GM18909 (cell line): Measurements from ENCODE around the gene DERL3.

Experiments
- ATAC-seq: cut with Tn5 transposase; IDR thresholded peaks from one replicate; pipeline ENCODE4 v1.9.1; 2021; ENCODE audit warnings: mild to moderate bottlenecking; ENCODE audit not compliant: unreplicated experiment, poor library complexity

Gene DERL3

DNA sequence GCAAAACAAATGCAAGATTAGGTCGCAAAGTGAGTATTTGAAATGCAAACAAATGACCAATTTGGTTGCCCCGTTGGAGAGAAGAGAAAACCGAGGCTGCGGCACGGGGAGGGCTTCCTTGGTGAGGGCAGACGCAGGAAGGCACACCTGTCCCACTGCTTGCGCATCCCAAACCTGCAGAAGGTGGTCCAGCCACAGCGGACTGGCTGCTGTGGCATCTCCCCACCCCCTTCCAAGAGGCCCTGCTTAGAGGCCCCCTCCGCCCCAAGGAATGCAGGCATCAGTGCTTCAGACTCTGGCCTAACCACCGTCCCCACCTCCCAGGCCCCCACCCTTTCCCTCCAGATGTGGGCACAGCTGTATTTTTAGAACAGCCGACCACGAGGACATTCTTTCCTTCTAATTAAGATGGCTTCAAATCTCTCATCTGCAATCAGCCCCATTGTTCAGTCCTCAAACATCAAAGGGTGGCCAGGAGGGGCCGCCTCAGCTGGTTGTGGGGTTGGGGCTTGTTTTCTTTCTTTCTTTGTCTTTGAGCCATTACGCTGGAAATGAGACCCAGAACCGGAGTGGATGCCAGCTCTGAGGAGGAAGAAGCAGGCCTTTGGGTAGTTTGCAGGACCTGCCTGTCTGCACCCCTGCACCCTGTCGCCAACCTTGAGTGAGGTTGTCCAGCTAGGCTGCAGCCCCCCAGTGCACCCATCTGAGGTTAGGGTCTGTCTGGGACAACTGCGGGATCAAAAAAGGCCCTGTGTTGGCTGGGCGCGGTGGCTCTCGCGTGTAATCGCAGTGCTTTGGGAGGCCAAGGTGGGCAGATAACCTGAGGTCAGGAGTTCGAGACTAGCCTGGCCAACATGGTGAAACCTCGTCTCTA is 9.4 kb upstream of the DERL3 start:
- ATAC-seq, result no peak

- ATAC-seq, result no peak
Measured at GRCh38 chr22:23847310-23847920, 8.6 kb upstream of the DERL3 start.

GRCh38 chr22:23846081-23846469 is 7.3 kb upstream of the DERL3 start:
- ATAC-seq, result no peak

DNA sequence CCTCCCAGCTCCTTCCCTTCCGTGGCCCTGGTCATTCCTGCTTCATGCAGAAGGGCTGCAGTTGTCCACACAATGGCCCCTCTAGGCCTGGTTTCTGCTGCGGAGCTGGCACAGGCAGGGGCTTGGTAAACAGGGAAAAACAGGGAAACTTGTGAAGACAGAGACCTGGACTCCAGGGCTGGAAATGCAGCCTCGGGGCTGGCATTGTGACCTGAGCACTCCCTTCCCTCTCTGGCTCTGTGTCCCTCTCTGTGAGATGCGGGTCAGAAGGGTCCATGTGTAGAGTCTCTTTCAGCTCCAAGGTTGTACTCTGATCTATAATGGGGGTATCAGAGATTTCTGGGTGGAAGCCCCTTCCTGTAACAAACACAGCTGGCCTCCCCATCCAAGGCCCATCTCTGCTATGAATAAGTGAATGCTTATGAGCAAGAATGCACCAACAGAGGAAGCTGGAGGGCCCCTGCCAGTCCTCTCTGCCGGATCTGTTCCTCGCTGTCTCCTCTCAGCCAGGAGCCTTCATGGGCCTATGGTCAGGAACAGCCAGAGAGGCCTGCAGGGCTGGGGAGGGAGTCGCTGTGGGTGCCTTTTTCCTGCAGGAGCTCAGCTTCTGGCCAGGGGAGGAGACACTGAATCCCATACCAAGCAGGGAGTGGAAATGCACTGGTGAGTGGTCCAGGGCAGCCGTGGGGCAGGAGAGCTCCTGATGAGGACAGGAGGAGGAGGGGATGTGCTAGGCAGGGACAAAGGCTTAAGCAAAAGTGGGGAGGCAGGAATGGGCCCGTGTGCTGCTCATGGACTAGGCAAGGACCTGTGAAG is 6.7 kb upstream of the DERL3 start:
- no peak for ATAC-seq

DNA sequence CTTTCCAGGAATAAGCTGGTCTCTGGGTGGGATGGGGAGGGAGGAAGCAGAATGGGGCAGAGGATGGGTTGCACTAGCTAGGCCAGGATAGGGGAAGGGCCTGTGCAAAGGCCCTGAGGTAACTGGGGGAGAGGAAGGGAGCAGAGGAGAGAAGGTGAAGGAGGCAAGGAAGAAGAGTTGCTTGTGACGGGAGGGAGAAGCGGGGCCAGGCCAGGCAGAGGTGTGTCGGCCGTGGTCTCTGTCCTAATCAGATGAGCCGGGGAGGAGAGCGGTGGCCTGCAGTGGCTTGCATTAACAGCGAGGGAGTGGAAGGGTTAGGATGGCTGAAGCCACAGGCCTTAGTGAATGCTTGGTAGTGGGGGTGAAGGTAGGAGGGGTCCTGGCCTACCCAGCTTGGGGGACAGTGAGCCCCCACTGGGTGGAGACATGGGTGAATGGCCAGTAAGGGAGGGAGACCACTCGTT is 6.0 kb upstream of the DERL3 start:
- no peak for ATAC-seq

DNA sequence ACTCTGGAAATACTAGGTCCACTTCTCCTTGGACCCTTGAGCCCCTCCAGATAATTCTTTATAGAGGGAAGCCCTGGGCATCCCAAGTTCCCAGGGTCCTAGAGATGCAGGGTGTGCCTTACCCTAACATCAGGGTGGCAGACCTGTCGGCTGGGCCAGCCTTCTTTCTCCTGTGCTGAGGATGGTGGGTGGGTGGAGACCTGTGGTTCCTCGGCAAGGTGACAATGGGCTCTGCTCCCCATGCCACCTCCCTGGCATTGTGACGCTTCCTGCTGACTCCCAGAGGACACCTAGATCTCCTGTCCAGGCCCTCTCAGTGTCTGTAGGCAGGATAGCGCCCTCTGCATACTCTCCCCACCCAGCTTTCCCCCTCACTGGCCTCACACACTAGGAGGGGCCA is 3.8 kb upstream of the DERL3 start:
- ATAC-seq, result no peak

- no peak for ATAC-seq
Measured at GRCh38 chr22:23841736-23842445, 3.1 kb upstream of the DERL3 start.

- ATAC-seq, result no peak
Measured at GRCh38 chr22:23841292-23841691, 2.5 kb upstream of the DERL3 start.

- no peak for ATAC-seq
Measured at GRCh38 chr22:23840026-23840425, 1.2 kb upstream of the DERL3 start.

GRCh38 chr22:23837911-23838680 is 710 bp downstream of the DERL3 start:
- peak; percentile 4 for ATAC-seq

- no peak for ATAC-seq
Measured at GRCh38 chr22:23837496-23837859, 1.3 kb downstream of the DERL3 start.

- ATAC-seq, result no peak
Measured at GRCh38 chr22:23836692-23837495, 1.9 kb downstream of the DERL3 start.

- no peak for ATAC-seq
Measured at GRCh38 chr22:23836281-23836680, 2.5 kb downstream of the DERL3 start.

- no peak for ATAC-seq
Measured at GRCh38 chr22:23835484-23836144, 3.2 kb downstream of the DERL3 start.

DNA sequence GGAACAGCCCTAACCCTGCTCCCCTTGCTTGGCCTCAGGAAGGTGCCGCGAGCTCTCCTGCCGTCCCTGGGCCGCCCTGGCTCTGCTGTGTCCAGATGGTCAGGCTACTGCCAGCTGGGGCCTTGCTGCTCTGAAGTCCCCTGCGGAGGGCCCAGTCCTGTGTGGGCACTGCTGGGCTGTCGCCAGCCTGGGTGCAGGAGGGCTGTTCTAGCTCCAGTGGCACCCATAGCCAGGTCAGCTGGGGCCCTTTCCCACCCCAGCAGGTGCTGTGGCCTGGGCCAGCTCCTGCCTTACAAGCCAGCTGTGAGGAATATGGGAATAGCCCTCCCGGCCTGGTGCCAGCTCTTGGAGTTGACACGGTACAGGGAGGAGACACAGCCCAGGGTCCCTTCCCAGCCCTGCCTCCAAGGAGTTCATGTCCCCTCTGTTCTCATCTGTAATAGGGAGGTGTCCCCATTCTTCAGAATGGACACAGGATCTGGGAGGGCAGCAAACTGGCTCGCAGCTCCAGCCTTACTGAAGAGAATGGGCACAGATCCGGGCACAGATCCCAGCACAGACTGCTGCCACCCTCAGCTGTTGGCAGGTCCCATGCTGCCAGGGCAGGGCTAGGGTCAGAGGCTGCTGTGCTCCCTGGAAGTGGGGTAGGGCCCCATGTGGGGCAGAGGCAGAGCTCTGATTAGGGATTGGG is 3.9 kb downstream of the DERL3 start:
- no peak for ATAC-seq

DNA sequence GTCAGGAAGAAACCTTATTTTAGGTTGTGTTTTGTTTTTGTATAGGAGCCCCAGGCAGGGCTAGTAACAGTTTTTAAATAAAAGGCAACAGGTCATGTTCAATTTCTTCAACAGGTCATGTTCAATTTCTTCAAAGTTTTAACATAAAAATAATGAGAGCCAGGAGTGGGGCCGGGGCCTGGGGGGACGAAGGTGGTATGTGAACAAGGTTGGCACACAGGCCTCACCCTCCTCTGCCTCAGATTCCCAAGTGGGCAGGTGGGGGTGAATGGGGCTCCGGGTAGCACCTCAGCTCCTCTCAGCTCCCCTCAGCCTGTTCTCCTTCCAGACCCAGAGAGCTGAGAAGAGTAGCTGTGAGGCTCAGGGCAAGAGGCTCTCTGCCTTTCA is 4.4 kb downstream of the DERL3 start:
- no peak for ATAC-seq

DNA sequence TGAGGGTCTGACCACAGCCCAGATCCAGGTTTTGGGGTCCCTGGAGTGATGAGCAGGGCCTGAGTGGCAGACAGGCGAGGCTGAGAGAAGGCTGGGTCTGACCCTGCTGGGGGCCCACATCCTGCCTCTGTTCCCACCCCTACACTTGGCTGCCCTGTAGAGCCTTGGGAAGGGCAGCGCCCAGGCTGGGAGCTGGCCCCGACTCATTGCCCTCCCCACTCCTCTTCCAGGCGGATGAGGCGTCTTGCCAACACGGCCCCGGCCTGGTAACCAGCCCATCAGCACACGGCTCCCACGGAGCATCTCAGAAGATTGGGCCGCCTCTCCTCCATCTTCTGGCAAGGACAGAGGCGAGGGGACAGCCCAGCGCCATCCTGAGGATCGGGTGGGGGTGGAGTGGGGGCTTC is 4.9 kb downstream of the DERL3 start:
- ATAC-seq, result no peak
